Middle frontal gyrus (tissue), 1 donor: ENCODE results near the gene HS2ST1.
"Not testable (repeated sequence)": the region's sequence is repeated elsewhere in the genome, so short reads cannot be mapped to it uniquely, and the experiment has no call there.

Source experiments
- DNase-seq: peaks from one replicate; pipeline ENCODE4 v3.0.0-alpha.2; 2015; ENCODE audit warnings: low spot score; ENCODE audit errors: extremely low spot score

HS2ST1 gene

GRCh38 chr1:86965827-86966182, 51.4 kb downstream of the HS2ST1 start:
- no peak for DNase-seq

GRCh38 chr1:86970938-86971337, 56.5 kb downstream of the HS2ST1 start:
- DNase-seq = no peak

GRCh38 chr1:86971778-86972177, 57.3 kb downstream of the HS2ST1 start:
- DNase-seq = no peak

- no peak for DNase-seq
These were observed 57.8 kb downstream of the HS2ST1 start for GRCh38 chr1:86972262-86972661.

GRCh38 chr1:86975993-86976550, 61.6 kb downstream of the HS2ST1 start:
- DNase-seq = no peak

GRCh38 chr1:86976664-86977063, 62.2 kb downstream of the HS2ST1 start:
- DNase-seq = no peak

- DNase-seq = no peak
These were observed 67.2 kb downstream of the HS2ST1 start for GRCh38 chr1:86981482-86982213.

- not testable (repeated sequence) for DNase-seq
These were observed 69.2 kb downstream of the HS2ST1 start for GRCh38 chr1:86983677-86984076.

GRCh38 chr1:86987446-86987845, 73.0 kb downstream of the HS2ST1 start:
- no peak for DNase-seq

- DNase-seq = no peak
These were observed 74.4 kb downstream of the HS2ST1 start for GRCh38 chr1:86988835-86989234.

GRCh38 chr1:86989690-86990089, 75.3 kb downstream of the HS2ST1 start:
- DNase-seq = not testable (repeated sequence)

- DNase-seq = no peak
These were observed 76.4 kb downstream of the HS2ST1 start for GRCh38 chr1:86990826-86991225.

GRCh38 chr1:86991549-86992186, 77.2 kb downstream of the HS2ST1 start:
- no peak for DNase-seq

GRCh38 chr1:86992861-86993260, 78.4 kb downstream of the HS2ST1 start:
- DNase-seq = no peak

GRCh38 chr1:86993269-86993985, 79.0 kb downstream of the HS2ST1 start:
- DNase-seq = no peak

GRCh38 chr1:86994061-86994460, 79.6 kb downstream of the HS2ST1 start:
- no peak for DNase-seq

GRCh38 chr1:86997538-86997937, 83.1 kb downstream of the HS2ST1 start:
- no peak for DNase-seq

- no peak for DNase-seq
These were observed 83.8 kb downstream of the HS2ST1 start for GRCh38 chr1:86998280-86998679.

GRCh38 chr1:86998727-86999126, 84.3 kb downstream of the HS2ST1 start:
- no peak for DNase-seq

GRCh38 chr1:87000460-87000859, 86.0 kb downstream of the HS2ST1 start:
- no peak for DNase-seq

GRCh38 chr1:87004857-87005256, 90.4 kb downstream of the HS2ST1 start:
- DNase-seq = no peak

- DNase-seq = no peak
These were observed 92.9 kb downstream of the HS2ST1 start for GRCh38 chr1:87007323-87007722.
